B cell (primary cell): ENCODE data around the gene PI4KB.

Experiments used
- CTCF ChIP-seq: fragments of 200-600 bp; IDR thresholded peaks from one replicate; pipeline ENCODE4 v1.8.0; 2022; ENCODE audit warnings: antibody characterized with exemption, mild to moderate bottlenecking
- EZH2 ChIP-seq: IDR thresholded peaks from 2 replicates; pipeline ENCODE4 v1.6.1; 2012; ENCODE audit warnings: borderline replicate concordance, low read depth, mild to moderate bottlenecking, moderate library complexity, low read length; ENCODE audit not compliant: insufficient read depth, poor library complexity, severe bottlenecking

GRCh38 chr1:151266315-151266714 lies 60.9 kb downstream of the PI4KB start:
- no peak for TF ChIP-seq CTCF
- TF ChIP-seq EZH2: no peak
